Measurements from ENCODE around the gene SAMD4A. TPM values are rescaled to one million over a fixed set of nuclear protein-coding genes. Genes with fewer than 3 reads are reported as not detected.

The SAMD4A gene
- total and polyA plus RNA-seq, 2 of the 4 experiments (the other 2 are of a cell fraction) = 22.9 to 38.2 TPM

DNA sequence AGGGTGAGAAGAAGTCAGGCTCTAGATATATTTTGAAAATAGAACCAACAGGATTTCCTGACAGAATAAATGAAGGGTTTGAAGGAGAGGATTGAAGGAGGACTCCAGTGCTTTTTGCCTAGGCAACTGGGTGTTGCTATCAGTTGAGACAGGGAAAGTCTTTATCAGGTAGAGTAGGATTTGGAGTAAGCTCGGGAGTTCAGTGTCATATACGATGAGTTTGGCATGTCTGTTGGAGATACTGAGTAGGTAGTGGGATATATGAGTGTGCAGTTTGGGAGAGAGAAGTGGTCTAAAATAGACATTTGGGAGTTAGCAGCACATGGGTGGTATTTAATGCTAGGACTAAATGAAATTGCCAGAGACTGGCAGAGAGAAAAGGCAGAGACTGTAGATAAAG, 141.2 kb downstream of the SAMD4A start:
- Histone ChIP-seq H2BK15ac (ENCODE audit: low read depth, low read length) (no peak overlapping the region), H3K14ac (replicated peaks; ENCODE audit: low read depth, low read length) (no peak overlapping the region), H3K4me1 (ENCODE audit: control insufficient read depth, insufficient read depth, low read length) (peaks cover 11% of the 10 kb centered on the region), H3K9me3 (ENCODE audit: control insufficient read depth, insufficient read depth, low read length) (no peaks in the 10 kb centered on the region), H2AK5ac (ENCODE audit: low read depth, low read length) (no peak overlapping the region), H3K4me3 (ENCODE audit: insufficient read depth, low read depth, low read length) (no peak overlapping the region), H3K79me1 (ENCODE audit: low read depth in 1 of 2, low read length in 2 of 2) (peaks cover 63 to 94% of the 10 kb centered on the region in 2 experiments), H3K27me3 (ENCODE audit: control insufficient read depth, insufficient read depth, low read length) (no peaks in the 10 kb centered on the region), H4K8ac (ENCODE audit: low read depth in 2 of 2, low read length in 2 of 2) (no peak overlapping the region), H3K9ac (ENCODE audit: low read depth, low read length) (no peak overlapping the region), H3K9me1 (ENCODE audit: insufficient read depth, low read length) (peaks cover 26% of the 10 kb centered on the region), H4K20me1 (ENCODE audit: insufficient read depth, low read length) (peaks cover 76% of the 10 kb centered on the region), H3K18ac (ENCODE audit: low read depth, low read length) (no peak overlapping the region), H3K4me2 (ENCODE audit: low read depth, low read length) (no peak overlapping the region), H2AFZ (replicated peaks; ENCODE audit: low read length, poor library complexity) (no peak overlapping the region), H3K36me3 (ENCODE audit: control insufficient read depth, insufficient read depth, low read length) (peaks cover 7% of the 10 kb centered on the region), H2BK120ac (ENCODE audit: low read depth, low read length) (no peak overlapping the region), H2AK9ac (replicated peaks; ENCODE audit: low read depth, low read length, poor library complexity) (no peak overlapping the region), H3K56ac (ENCODE audit: extremely low read depth, insufficient read depth, low read length) (no peak overlapping the region), H4K5ac (ENCODE audit: low read depth, low read length) (no peak overlapping the region), H4K91ac (ENCODE audit: insufficient read depth, low read depth, low read length) (no peak overlapping the region), H3K23ac (ENCODE audit: low read depth, low read length) (no peak overlapping the region), H3K27ac (ENCODE audit: insufficient read depth, low read length) (no peak overlapping the region), H3K4ac (ENCODE audit: low read depth, low read length) (no peak overlapping the region), H2BK5ac (ENCODE audit: low read depth, low read length, poor library complexity, severe bottlenecking) (no peak overlapping the region), H2BK20ac (ENCODE audit: low read depth, low read length) (no peak overlapping the region)
- no peak for DNase-seq
- ChIA-PET POLR2A (ENCODE audit: unreplicated experiment) (no interaction called here), CTCF (no interaction called here)
- ATAC-seq (ENCODE audit: low read depth) = no peak
- dilution Hi-C loops (cut with HindIII; ENCODE audit: low sequenced_read_pairs, unreplicated experiment) (no loop called here), in situ Hi-C loops (cut with MboI; ENCODE audit: low sequenced_read_pairs) (no loop called here), intact Hi-C loops (cut with micrococcal nuclease) (no loop called here)
- TF ChIP-seq, protein P1, sequence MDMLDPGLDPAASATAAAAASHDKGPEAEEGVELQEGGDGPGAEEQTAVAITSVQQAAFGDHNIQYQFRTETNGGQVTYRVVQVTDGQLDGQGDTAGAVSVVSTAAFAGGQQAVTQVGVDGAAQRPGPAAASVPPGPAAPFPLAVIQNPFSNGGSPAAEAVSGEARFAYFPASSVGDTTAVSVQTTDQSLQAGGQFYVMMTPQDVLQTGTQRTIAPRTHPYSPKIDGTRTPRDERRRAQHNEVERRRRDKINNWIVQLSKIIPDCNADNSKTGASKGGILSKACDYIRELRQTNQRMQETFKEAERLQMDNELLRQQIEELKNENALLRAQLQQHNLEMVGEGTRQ (IDR thresholded peaks at IDR 0.05; ENCODE audit: low read depth, low read length) = no peak
- TF ChIP-seq NFE2L2 (IDR thresholded peaks at IDR 0.05; ENCODE audit: low read depth, low read length) (no peak), MXI1 (IDR thresholded peaks at IDR 0.05; ENCODE audit: borderline replicate concordance, low read depth, low read length) (no peak), RAD21 (IDR thresholded peaks at IDR 0.05; ENCODE audit: low read length) (no peak), RFX5 (IDR thresholded peaks at IDR 0.05; ENCODE audit: low read depth, low read length) (no peak), MAZ (IDR thresholded peaks at IDR 0.05; ENCODE audit: borderline replicate concordance, low read depth, low read length) (no peak), POLR2A (IDR thresholded peaks at IDR 0.05; ENCODE audit: low read depth, low read length) (no peak), CEBPB (IDR thresholded peaks at IDR 0.05; ENCODE audit: low read depth, low read length) (no peak), CHD1 (IDR thresholded peaks at IDR 0.05; ENCODE audit: low read depth, low read length) (no peak), RCOR1 (IDR thresholded peaks at IDR 0.05; ENCODE audit: insufficient replicate concordance, low read length) (no peak), CTCF (conservative IDR thresholded peaks at IDR 0.05; ENCODE audit: low read depth, low read length) (no peak), SMC3 (IDR thresholded peaks at IDR 0.05; ENCODE audit: low read depth, low read length) (no peak), ELK1 (IDR thresholded peaks at IDR 0.05; ENCODE audit: borderline replicate concordance, low read depth, low read length) (no peak), BHLHE40 (IDR thresholded peaks at IDR 0.05; ENCODE audit: low read depth, low read length) (no peak), FOS (IDR thresholded peaks at IDR 0.05; ENCODE audit: low read depth, low read length) (no peak), MAFK (IDR thresholded peaks at IDR 0.05; ENCODE audit: low read depth, low read length) (no peak)
- 83% methylated on average over 2 of the region's 2 CpGs; no CpG with 5 or more reads in 1 of the 2 experiments for WGBS, 2 experiments (ENCODE audit: extremely low coverage in 2 of 2, insufficient read length in 1 of 2)
- BruUV-seq (replicated peaks) = no TSS peak
